ENCODE measurements around the gene SUGCT.

GRCh38 chr7:40890088-40890692 is 755.4 kb downstream of the SUGCT start:
- TF ChIP-seq CTCF (IDR thresholded peaks at IDR 0.05) (no peak), POLR2A (IDR thresholded peaks at IDR 0.05) (no peak)
